ENCODE measurements around the gene ATP8B3. TPM values are rescaled to one million over a fixed set of nuclear protein-coding genes. Genes with fewer than 3 reads are reported as not detected.

ATP8B3 gene
- total and polyA plus RNA-seq, 9 of the 15 experiments (the other 6 are each of a cell fraction or from before 2014, with no cell fraction given), result 1.2 to 12.3 (median 3.8) TPM

- TF ChIP-seq MGA (IDR thresholded peaks at IDR 0.05) (peak; percentile 45; the same call in 1 of the 2 replicates), HLTF (IDR thresholded peaks at IDR 0.05) (no peak), ZFX (CRISPR knock-in tag; IDR thresholded peaks at IDR 0.05) (peak; percentile 37), VEZF1 (CRISPR knock-in tag; IDR thresholded peaks at IDR 0.05) (peak; percentile 70; the same call in 1 of the 2 replicates), ERF (CRISPR knock-in tag; IDR thresholded peaks at IDR 0.05) (0 out of 2 replicates have a peak, but pooled peaks have one; percentile 4), LEF1 (IDR thresholded peaks at IDR 0.05) (no peak), ARID4B (CRISPR knock-in tag; IDR thresholded peaks at IDR 0.05) (no peak), ARID2 (IDR thresholded peaks at IDR 0.05) (no peak), XRCC4 (IDR thresholded peaks at IDR 0.05; ENCODE audit: extremely low read depth, insufficient read depth, insufficient read length) (no peak), ZNF778 (CRISPR knock-in tag; IDR thresholded peaks at IDR 0.05) (no peak)
These were observed 45.2 kb downstream of the ATP8B3 start (continued) for GRCh38 chr19:1766800-1767352.
